HL-60 (cell line): Measurements from ENCODE around the gene DDX21.

Experiments used
- GABPA ChIP-seq: IDR thresholded peaks from 2 replicates; pipeline ENCODE4 v1.6.1; 2012; ENCODE audit warnings: low read depth
- TF ChIP-seq, protein P1 (sequence below): IDR thresholded peaks from one replicate; pipeline ENCODE4 v1.5.1; 2011; ENCODE audit warnings: low read length, control low read depth, inconsistent platforms; ENCODE audit not compliant: insufficient read depth
- TF ChIP-seq, protein P2 (sequence below): IDR thresholded peaks from 2 replicates; pipeline ENCODE4 v1.6.1; 2012; ENCODE audit warnings: low read depth; ENCODE audit not compliant: insufficient replicate concordance

DNA sequence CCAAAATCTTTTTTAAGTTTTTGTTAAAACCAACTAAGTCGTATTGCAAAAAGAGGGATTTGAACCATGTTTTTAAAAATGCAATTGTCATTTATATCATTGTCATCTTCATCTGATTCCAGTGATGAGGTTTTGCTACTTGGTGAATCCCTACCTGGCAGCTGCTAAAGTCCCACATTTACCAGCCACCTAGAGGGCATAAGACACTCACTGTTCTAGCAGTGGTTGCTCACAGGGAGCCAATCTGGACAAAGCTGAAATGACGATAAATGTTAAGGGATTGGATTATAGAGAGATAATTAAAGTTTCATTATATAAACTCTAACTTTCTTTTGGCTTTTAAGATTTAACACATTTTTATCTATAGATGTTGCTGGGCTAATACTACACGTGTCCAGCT is 51.3 kb downstream of the DDX21 start:
- TF ChIP-seq, protein P1, sequence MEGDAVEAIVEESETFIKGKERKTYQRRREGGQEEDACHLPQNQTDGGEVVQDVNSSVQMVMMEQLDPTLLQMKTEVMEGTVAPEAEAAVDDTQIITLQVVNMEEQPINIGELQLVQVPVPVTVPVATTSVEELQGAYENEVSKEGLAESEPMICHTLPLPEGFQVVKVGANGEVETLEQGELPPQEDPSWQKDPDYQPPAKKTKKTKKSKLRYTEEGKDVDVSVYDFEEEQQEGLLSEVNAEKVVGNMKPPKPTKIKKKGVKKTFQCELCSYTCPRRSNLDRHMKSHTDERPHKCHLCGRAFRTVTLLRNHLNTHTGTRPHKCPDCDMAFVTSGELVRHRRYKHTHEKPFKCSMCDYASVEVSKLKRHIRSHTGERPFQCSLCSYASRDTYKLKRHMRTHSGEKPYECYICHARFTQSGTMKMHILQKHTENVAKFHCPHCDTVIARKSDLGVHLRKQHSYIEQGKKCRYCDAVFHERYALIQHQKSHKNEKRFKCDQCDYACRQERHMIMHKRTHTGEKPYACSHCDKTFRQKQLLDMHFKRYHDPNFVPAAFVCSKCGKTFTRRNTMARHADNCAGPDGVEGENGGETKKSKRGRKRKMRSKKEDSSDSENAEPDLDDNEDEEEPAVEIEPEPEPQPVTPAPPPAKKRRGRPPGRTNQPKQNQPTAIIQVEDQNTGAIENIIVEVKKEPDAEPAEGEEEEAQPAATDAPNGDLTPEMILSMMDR = peak; percentile 22
- TF ChIP-seq GABPA = no peak
- TF ChIP-seq, protein P2, sequence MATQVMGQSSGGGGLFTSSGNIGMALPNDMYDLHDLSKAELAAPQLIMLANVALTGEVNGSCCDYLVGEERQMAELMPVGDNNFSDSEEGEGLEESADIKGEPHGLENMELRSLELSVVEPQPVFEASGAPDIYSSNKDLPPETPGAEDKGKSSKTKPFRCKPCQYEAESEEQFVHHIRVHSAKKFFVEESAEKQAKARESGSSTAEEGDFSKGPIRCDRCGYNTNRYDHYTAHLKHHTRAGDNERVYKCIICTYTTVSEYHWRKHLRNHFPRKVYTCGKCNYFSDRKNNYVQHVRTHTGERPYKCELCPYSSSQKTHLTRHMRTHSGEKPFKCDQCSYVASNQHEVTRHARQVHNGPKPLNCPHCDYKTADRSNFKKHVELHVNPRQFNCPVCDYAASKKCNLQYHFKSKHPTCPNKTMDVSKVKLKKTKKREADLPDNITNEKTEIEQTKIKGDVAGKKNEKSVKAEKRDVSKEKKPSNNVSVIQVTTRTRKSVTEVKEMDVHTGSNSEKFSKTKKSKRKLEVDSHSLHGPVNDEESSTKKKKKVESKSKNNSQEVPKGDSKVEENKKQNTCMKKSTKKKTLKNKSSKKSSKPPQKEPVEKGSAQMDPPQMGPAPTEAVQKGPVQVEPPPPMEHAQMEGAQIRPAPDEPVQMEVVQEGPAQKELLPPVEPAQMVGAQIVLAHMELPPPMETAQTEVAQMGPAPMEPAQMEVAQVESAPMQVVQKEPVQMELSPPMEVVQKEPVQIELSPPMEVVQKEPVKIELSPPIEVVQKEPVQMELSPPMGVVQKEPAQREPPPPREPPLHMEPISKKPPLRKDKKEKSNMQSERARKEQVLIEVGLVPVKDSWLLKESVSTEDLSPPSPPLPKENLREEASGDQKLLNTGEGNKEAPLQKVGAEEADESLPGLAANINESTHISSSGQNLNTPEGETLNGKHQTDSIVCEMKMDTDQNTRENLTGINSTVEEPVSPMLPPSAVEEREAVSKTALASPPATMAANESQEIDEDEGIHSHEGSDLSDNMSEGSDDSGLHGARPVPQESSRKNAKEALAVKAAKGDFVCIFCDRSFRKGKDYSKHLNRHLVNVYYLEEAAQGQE = no peak
